GM21723 (cell line): ENCODE results near the gene LMNTD1.
"Not testable (repeated sequence)": the region's sequence is repeated elsewhere in the genome, so short reads cannot be mapped to it uniquely, and the experiment has no call there.

ENCODE experiments used
- ATAC-seq: cut with Tn5 transposase; IDR thresholded peaks from one replicate; pipeline ENCODE4 v1.9.1; 2021; ENCODE audit warnings: mild to moderate bottlenecking, moderate library complexity; ENCODE audit not compliant: unreplicated experiment

Gene LMNTD1

GRCh38 chr12:25433581-25434325, 119.3 kb downstream of the LMNTD1 start:
- ATAC-seq = no peak

GRCh38 chr12:25433024-25433423, 120.1 kb downstream of the LMNTD1 start:
- ATAC-seq = no peak

DNA sequence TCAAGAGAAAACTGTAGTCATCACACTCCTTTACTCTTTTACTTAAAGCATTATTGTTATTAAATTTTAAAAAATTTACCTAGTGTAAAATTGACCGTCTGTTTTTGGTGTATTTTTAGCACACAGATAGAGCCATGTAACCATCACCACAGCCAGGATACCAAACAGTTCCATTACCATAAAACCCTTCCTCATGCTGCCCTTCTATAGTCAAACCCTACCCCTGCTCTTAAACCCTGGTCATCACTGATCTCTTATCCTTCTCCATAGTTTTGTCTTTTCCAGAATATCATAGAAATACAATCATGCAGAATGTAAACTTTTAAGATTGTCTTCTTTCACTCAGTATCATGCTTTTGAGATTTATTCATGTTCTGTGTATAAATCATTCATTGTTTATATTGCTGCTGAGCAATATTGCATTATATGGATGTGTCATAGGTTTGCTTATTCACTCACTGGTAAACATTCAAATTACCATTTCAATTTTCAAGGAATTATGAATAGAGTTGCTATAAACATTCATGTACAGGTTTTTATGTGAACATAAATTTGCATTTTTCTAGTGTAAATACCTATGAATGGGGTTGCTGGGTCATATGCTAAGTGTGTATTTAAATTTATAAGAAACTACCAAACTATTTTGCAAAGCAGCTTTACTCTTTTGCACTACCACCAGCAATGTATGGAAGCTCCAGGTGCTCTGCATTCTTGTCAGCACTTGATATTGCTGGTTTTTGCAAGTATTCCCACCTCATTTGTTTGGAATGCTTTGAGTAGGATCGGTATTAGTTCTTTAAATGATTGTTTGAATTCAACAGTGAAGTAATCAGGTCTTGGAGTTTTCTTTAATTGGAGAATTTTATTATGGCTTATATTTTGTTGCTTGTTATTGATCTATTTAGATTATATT, 125.5 kb downstream of the LMNTD1 start:
- ATAC-seq = no peak

- not testable (repeated sequence) for ATAC-seq
Observed at GRCh38 chr12:25426821-25427220, 126.3 kb downstream of the LMNTD1 start.
